HG02610 (cell line): ENCODE results near the gene WDFY2.
"Not testable (repeated sequence)": the region's sequence is repeated elsewhere in the genome, so short reads cannot be mapped to it uniquely, and the experiment has no call there.

Experiments used
- ATAC-seq: cut with Tn5 transposase; IDR thresholded peaks from one replicate; pipeline ENCODE4 v1.9.1; 2021; ENCODE audit warnings: mild to moderate bottlenecking, moderate library complexity; ENCODE audit not compliant: unreplicated experiment

WDFY2 gene

GRCh38 chr13:51689663-51689996 is 105.4 kb downstream of the WDFY2 start:
- ATAC-seq = no peak

DNA sequence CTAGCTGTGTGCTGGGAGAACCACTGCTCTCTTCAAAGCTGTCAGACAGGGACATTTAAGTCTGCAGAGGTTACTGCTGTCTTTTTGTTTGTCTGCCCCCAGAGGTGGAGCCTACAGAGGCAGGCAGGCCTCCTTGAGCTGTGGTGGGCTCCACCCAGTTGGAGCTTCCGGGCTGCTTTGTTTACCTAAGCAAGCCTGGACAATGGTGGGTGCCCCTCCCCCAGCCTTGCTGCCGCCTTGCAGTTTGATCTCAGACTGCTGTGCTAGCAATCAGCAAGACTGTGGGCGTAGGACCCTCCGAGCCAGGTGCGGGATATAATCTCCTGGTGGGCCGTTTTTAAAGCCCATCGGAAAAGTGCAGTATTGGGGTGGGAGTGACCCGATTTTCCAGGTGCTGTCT is 111.4 kb downstream of the WDFY2 start:
- not testable (repeated sequence) for ATAC-seq

DNA sequence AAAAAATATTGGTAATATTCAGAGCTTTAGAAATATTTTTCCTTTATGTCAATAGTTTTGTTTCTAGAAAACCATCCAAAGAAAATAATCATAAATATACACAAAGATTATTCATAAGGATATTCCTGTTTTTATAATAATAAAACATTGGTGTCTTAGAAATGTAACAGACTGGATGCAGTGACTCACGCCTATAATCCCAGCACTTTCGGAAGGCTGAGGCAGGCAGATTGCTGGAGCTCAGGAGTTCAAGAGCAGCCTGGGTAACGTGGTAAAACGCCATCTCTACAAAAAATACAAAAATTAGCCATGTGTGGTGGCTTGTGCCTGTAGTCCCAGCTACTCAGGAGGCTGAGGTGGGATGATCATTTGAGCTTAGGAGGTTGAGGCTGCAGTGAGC is 112.9 kb downstream of the WDFY2 start:
- ATAC-seq = no peak

DNA sequence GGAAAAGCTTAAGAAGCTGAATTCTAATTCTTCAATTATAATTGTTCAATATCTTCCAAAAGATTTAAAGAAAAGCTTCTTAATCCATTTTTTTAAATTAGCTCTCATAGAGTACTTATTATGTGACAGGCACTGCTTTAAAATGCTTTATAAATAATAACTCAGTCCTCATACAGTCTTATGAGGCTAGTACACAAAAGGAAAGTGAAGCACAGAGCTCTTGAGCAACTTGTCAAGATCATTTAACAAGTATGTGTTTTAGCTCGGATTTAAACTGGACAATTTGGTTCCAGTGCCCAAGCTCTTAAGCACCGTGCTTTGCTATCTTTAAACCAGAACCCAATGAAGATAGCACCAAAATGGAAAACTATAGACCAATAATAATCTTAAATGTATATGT is 113.6 kb downstream of the WDFY2 start:
- no peak for ATAC-seq

GRCh38 chr13:51698352-51698751 is 114.1 kb downstream of the WDFY2 start:
- no peak for ATAC-seq

DNA sequence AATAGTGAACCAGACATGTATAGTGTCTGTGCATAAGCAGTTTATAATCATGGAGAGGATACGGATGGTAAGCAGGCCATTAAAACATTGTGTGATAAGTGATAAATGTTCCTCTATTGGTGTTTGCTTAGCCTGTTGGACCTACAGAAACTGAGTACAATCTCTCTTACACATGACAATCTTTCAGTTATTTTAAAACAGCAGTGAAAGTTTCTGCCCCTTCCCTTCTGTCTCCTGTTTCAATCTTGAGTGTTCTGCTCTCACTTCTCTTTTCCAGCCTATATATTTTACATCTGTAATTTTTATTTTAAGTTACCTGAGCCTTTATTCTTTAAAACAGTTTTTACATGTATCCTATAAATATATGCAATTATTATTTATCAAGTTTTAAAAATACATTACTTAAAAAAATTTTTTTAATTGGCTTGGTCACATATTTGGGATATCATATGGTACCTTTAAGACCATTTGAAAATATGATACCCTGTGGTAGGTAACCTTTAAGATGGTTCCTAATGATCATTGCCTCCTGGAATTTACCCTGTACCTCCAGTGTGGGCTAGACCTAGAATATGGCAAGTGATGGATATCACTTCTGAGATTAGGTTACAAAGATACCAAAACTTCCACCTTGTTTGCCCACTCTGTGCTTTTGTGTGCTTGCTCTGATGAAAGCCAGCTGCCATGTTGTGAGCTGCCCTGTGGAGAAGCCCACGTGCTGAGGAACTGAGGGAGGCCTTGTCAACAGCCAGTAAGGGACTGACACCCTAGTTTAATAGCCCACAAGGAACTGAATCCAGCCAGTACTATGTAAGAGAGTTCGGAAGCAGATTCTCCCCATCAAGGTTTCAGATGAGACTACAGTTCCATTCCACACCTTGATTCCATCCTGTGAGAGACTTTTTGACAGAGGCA is 120.4 kb downstream of the WDFY2 start:
- ATAC-seq = peak; percentile 76

GRCh38 chr13:51707461-51707860 is 123.2 kb downstream of the WDFY2 start:
- ATAC-seq = no peak

- no peak for ATAC-seq
These were observed 129.5 kb downstream of the WDFY2 start for GRCh38 chr13:51713807-51714206.

DNA sequence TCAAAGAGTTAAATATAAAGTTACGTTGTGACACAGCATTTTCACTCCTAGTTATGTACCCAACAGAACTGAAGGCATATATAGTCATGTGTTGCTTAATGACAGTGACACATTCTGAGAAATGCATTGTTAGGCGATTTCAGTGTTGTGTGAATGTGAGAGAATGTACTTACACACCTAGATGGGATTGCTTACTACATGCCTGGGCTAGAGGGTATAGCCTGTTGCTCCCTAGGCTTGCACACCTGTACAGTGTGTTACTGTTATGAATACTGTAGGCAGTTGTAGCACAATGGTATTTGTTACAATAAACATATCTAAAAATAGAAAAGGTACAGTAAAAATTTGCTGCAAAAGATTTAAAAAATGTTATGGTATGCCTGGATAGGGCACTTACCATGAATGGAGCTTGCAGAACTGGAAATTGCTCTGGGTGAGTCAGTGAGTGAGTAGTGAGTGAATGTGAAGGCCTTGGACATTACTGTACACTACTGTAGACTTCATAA is 130.5 kb downstream of the WDFY2 start:
- peak; percentile 95 for ATAC-seq

DNA sequence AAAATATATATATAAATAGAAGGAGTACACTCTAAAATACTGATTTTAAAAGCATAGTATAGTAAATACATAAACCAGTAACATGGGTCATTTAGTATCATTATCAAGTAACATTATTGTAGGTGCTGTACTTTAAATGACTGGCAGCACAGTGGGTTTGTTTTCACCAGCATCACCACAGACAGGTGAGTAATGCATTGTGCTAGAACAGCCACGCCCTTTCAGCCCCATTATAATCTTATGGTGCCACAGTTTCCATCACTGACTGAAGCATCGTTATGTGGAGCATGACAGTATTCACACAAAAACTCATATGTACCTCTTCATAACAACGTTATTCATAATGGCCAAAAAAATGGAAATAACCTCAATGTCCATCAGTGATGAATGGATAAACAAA is 131.4 kb downstream of the WDFY2 start:
- no peak for ATAC-seq

DNA sequence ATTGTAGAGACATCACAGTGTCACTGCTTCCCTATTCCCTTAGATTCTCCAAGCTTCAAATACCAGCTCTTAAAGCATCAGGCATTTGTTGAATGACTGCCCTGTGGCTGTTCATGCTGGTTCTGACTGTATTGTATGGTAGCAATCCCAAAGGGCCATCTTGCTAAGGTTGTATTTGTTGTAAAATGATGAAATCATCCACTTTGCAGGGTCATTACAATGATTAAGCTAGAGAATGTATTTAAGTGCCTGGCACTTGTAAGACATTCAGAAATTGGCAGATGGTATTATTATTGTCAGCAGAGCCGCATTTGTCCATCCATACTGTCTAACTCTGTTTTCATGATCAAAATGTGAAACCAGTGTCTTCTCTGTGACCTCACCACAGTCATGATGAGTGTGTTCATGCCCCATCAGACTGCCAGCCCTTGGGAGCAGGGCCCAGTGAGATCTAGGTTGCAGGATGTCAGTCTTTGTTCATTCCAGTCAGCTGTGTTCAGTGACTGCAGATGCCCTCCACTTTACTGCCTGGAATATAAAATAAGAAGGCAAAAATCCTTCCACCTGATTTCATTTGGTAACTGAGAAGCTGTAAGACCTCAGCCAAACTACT is 133.6 kb downstream of the WDFY2 start:
- no peak for ATAC-seq

GRCh38 chr13:51719394-51719793 is 135.1 kb downstream of the WDFY2 start:
- ATAC-seq = no peak

GRCh38 chr13:51721496-51721895 is 137.2 kb downstream of the WDFY2 start:
- ATAC-seq = peak; percentile 87

- no peak for ATAC-seq
These were observed 139.3 kb downstream of the WDFY2 start for GRCh38 chr13:51723529-51723928.

GRCh38 chr13:51724721-51725120 is 140.5 kb downstream of the WDFY2 start:
- no peak for ATAC-seq

DNA sequence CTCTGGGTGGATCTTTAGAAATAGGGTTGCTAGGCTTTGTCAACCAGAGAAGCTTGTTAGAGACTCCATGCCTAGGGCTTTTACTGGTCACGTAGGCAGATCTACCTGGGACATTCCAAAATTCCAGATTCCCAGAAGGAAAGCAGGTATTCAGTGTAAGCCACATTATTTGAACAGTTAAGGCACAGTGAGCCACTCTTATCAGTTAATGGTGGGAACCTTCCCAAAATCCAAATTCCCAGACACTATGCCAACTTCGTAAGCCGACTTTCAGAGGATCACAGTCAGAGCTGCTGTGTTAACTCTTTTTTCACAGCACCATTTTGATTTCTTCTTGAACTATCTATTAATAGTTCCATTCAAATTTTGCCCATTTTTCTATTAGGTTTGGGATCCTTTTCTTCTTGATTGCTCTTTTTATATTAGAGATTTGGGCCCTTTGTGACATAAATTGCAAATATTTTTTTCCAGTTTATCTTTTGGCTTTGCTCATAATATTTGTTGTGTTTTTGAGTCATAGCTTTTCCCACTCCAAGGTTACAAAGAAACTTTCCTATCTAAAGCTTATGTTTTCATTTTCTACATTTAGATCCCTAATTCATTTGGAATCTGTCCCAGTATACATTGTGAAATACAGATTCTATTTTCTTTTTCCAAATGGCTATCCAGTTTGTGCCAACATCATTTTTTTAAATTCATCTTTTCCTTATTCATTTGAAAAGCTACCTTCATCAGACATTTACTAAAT is 142.4 kb downstream of the WDFY2 start:
- no peak for ATAC-seq

DNA sequence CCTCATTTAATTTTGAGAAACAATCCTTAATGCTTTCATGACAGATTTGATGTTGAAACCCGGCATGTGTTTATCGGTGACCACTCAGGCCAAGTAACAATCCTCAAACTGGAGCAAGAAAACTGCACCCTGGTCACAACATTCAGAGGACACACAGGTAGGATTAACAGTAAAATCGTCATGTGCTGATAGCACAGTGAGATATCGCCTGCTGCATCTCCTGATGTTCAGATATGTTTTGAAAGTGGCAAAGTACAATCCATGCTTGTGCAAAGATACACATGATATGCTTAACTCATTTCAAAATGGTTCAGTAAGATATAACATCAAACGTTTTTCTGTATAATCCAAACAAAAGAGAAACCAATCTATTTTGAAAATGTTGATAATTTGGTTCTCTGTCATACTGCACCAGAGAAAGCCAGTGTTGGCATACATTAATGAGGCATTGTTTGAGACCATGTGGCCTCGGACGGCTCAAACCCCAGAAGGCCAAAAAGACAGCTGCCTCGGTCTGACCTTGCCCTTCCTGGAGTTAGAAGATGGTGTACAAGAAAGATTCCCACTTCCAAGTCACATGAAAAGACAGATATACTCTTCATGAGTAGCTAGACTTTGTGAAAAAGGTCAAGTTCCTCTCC is 143.5 kb downstream of the WDFY2 start:
- no peak for ATAC-seq

DNA sequence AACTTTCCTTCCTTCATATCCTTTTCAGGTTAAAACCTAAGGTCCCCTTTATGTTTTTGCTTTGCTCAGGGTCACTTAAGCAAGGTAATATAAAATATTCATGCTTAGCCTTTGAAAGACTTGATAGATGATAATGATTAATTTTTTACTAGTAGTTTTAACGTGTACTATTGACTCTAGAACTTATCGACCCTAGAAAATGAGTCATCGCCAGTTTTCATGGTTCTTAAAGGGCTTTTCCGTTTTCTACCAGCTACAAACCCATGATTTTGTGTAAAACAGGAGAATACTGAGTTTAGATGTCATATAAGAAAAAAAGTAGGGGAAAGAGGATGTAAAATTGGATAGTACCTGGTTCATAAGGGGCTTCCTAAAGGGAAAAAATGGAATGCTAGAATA is 144.0 kb downstream of the WDFY2 start:
- ATAC-seq = no peak

DNA sequence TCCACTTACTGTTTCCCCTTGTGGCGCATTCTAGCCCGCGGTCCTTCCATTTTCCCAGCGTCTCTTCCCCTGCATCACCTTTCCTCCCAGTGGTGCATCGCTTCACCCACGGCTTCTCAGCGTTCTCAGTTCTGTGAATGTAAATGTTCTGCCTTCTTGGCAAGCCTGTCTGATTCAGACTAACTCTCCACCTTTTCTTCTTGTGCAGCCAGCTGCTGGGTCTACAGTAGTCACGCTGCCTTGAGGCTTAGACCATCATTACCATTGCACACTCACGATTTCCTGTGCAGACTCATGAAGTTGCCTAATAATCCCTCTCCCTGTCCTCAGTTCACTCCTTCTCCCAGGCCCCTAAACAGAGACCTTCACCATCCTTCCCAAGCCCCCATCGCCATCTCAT is 144.7 kb downstream of the WDFY2 start:
- no peak for ATAC-seq

DNA sequence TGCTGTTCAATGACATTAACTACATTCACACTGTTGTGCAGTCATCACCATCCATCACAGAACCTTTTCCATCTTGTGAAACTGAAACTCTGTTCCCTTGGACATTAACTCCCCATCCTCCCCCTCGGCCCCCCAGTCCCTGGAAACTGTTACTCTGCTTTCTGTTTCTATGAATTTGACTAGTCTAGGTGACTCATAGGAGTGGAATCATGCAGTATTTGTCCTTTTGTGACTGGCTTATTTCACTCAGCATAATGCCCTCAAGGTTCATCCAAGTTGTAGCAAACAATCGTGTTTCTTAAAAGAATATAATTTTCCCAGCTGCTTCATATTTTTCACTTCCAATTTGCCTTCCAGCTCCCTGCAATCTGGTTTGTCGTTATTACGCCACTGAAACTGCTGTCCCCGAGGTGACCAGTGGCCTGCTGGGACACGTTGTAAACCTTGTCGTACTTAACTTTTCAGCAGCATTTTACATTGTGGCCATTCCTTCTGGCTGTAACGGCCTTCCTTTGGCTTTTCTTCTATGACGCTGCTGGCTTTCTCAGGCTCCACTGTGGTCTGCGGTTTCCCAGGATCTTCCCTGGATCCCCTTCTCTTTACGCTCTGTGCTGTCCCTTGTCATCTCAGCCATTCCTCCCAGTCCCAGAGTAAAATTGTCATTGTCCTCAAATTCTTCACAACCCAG is 145.7 kb downstream of the WDFY2 start:
- no peak for ATAC-seq

DNA sequence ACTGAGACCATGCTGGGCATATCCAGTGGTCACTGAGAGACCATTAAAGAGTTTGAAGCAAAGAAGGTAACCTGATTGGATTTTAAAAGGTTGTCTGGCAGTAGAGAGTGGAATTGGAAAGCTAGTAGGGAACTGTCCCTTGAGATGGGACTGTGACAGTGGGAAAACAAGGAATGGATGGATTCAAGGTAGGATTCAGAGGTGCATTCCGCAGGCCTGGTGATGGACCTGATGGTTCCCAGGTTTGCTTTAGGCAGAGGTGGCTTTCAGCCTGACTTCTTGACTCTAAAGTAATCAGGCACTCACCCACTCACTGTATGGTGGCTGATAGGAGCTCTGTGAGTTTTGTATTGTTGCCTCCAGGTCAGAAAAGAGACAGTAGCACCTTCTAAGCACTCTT is 146.7 kb downstream of the WDFY2 start:
- ATAC-seq = no peak
